Stomach (tissue), 9 donors: ENCODE data around the gene SPTLC2. TPM values are rescaled to one million over a fixed set of nuclear protein-coding genes. Genes with fewer than 3 reads are reported as not detected.
A peak's percentile ranks its signal among the peaks of the same experiment; 100 is the strongest.

Experiments
- DNase-seq, 2 donors: peaks; one replicate each; pipeline versions ENCODE4 v3.0.0 to v3.0.0-alpha.2; 2013 to 2019
- H3K27ac ChIP-seq, 5 donors: fragments of 200-600 bp in 4 of 5; sonication (generic) in 4 of 5; one replicate each; pipeline ENCODE4 v1.5.1; 2013 to 2019; ENCODE audit warnings: mild to moderate bottlenecking in 1 of 5, moderate library complexity in 1 of 5
- H3K27me3 ChIP-seq, 3 donors: fragments of 200-600 bp; sonication (generic); one replicate each; pipeline ENCODE4 v1.5.1; 2017 to 2019; ENCODE audit warnings: mixed run types in 1 of 3
- H3K36me3 ChIP-seq, 4 donors: fragments of 200-600 bp; sonication (generic); 1 replicate in 3 of 4; 2 replicates in 1 of 4; pipeline ENCODE4 v1.5.1; 2016 to 2019
- H3K4me1 ChIP-seq, 4 donors: fragments of 200-600 bp; sonication (generic); one replicate each; pipeline ENCODE4 v1.5.1; 2016 to 2019
- H3K4me3 ChIP-seq, 4 donors: fragments of 200-600 bp; sonication (generic) in 3 of 4; one replicate each; pipeline ENCODE4 v1.5.1; 2016 to 2019; ENCODE audit warnings: mild to moderate bottlenecking in 1 of 4
- H3K9me3 ChIP-seq, 4 donors: fragments of 200-600 bp; sonication (generic); one replicate each; pipeline ENCODE4 v1.5.1; 2016 to 2019
- CTCF ChIP-seq, 7 experiments: fragments of 450-650 bp in 4 of 7; fragments of 200-600 bp in 3 of 7; sonication (generic) in 3 of 7; IDR thresholded peaks; one replicate each; pipeline ENCODE4 v1.5.1; 2016 to 2019; ENCODE audit warnings: antibody characterized with exemption in 7 of 7, control low read depth in 2 of 7, mild to moderate bottlenecking in 1 of 7
- EP300 ChIP-seq: sonication (generic); formaldehyde crosslinking; IDR thresholded peaks from one replicate; pipeline ENCODE4 v1.6.1; 2017; ENCODE audit warnings: antibody characterized with exemption
- POLR2A ChIP-seq, 4 donors: fragments of 450-650 bp; IDR thresholded peaks; one replicate each; pipeline ENCODE4 v1.6.1; 2016; ENCODE audit warnings: antibody characterized with exemption in 4 of 4, control low read depth in 2 of 4, mild to moderate bottlenecking in 1 of 4, moderate library complexity in 1 of 4
- POLR2AphosphoS5 ChIP-seq, 3 donors: sonication (generic); formaldehyde crosslinking; IDR thresholded peaks; one replicate each; pipeline ENCODE4 v1.6.1; 2016; ENCODE audit warnings: antibody characterized with exemption in 3 of 3
- WGBS, 5 donors: extraction: QIAGEN DNeasy Blood & Tissue Kit in 3 of 5; methylation state at CpG; one replicate each; pipeline versions ENCODE4 v1.1.5 to v1.1.7; 2013 to 2018; 5-methylcytosine and 5-hydroxymethylcytosine counted together
- intact Hi-C: fragments of 100-400 bp; cut with DNase I; formaldehyde crosslinking; loops from one replicate; pipeline ENCODE4 v1.15.1; 2023; ENCODE audit warnings: low total_unique reads
- polyA plus RNA-seq, 3 donors: library from polyadenylated mRNA; stranded (reverse); fragments of 200-250 nt; gene quantifications; one replicate each; pipeline ENCODE4 v1.2.3, GENCODE V29; 2013
- total RNA-seq, 5 donors: library from RNA; depleted of rRNA; stranded (reverse); fragments of >200 nt; gene quantifications; one replicate each; pipeline versions ENCODE4 v1.1.0 to v1.2.3, GENCODE V29; 2014 to 2016
- donor health status: healthy with polysubstance abuse.
- donor health status: Bipolar disorder and iron deficiency.
- donor health status: healthy.

Gene SPTLC2
- total and polyA plus RNA-seq, 8 donors, result 3.4 to 97.5 (median 13.6) TPM

GRCh38 chr14:77660754-77661153 lies 44.3 kb upstream of the SPTLC2 start:
- WGBS, 5 donors, result 84 to 93% (median 91%) methylated on average over 7 of the region's 7 CpGs
- H3K27ac ChIP-seq, result no peak overlapping the region
- H3K36me3 ChIP-seq, result no peaks in the 10 kb centered on the region
- no peaks in the 10 kb centered on the region for H3K9me3 ChIP-seq
- DNase-seq, result peak in 1 of 2 donors; percentile 36
- TF ChIP-seq CTCF (IDR thresholded peaks at IDR 0.05) (no peak), POLR2A (IDR thresholded peaks at IDR 0.05) (no peak), EP300 (no peak)
- H3K4me1 ChIP-seq, result peaks cover 0 to 21% (median 9%) of the 10 kb centered on the region in 4 donors
- no peak overlapping the region for H3K4me3 ChIP-seq
- intact Hi-C loops, result no loop called here
- no peaks in the 10 kb centered on the region for H3K27me3 ChIP-seq

- H3K9me3 ChIP-seq, result no peaks in the 10 kb centered on the region
- intact Hi-C loops, result no loop called here
- no peak for DNase-seq
- peak overlapping the region in 3 of 5 donors; percentile 11 to 56 (median 48) for H3K27ac ChIP-seq
- no peak overlapping the region for H3K4me3 ChIP-seq
- no peaks in the 10 kb centered on the region for H3K27me3 ChIP-seq
- H3K36me3 ChIP-seq, result no peaks in the 10 kb centered on the region
- WGBS, 5 donors, result 65 to 81% (median 70%) methylated on average over 2 of the region's 2 CpGs
- H3K4me1 ChIP-seq, result peaks cover 0 to 27% (median 14%) of the 10 kb centered on the region in 4 donors
- TF ChIP-seq EP300, result no peak
- TF ChIP-seq POLR2AphosphoS5 (IDR thresholded peaks at IDR 0.05), result no peak
- no peak for TF ChIP-seq POLR2A (IDR thresholded peaks at IDR 0.05)
Observed at GRCh38 chr14:77659831-77660230, 43.4 kb upstream of the SPTLC2 start.

GRCh38 chr14:77657280-77657679 lies 40.8 kb upstream of the SPTLC2 start:
- intact Hi-C loops, result no loop called here
- H3K36me3 ChIP-seq, result no peaks in the 10 kb centered on the region
- no peaks in the 10 kb centered on the region for H3K9me3 ChIP-seq
- no peak overlapping the region for H3K4me3 ChIP-seq
- H3K27ac ChIP-seq, result no peak overlapping the region
- no peak for DNase-seq
- TF ChIP-seq EP300 (no peak), POLR2AphosphoS5 (IDR thresholded peaks at IDR 0.05) (no peak), POLR2A (IDR thresholded peaks at IDR 0.05) (no peak), CTCF (IDR thresholded peaks at IDR 0.05) (no peak)
- H3K27me3 ChIP-seq, result no peaks in the 10 kb centered on the region
- WGBS, 5 donors, result 66 to 79% (median 76%) methylated on average over 5 of the region's 5 CpGs
- H3K4me1 ChIP-seq, result peaks cover 0 to 43% (median 19%) of the 10 kb centered on the region in 4 donors

- intact Hi-C loops, result no loop called here
- DNase-seq, result no peak
- H3K36me3 ChIP-seq, result no peaks in the 10 kb centered on the region
- H3K27me3 ChIP-seq, result no peaks in the 10 kb centered on the region
- peak overlapping the region in 4 of 5 donors; percentile 7 to 35 (median 20) for H3K27ac ChIP-seq
- no peaks in the 10 kb centered on the region for H3K9me3 ChIP-seq
- no peak for TF ChIP-seq POLR2A (IDR thresholded peaks at IDR 0.05)
- TF ChIP-seq CTCF (IDR thresholded peaks at IDR 0.05), result no peak
- TF ChIP-seq EP300, result no peak
- no peak for TF ChIP-seq POLR2AphosphoS5 (IDR thresholded peaks at IDR 0.05)
- WGBS, 5 donors, result 48 to 66% (median 63%) methylated on average over 7 to 11 of the region's 11 CpGs
- H3K4me1 ChIP-seq, result peaks cover 0 to 39% (median 15%) of the 10 kb centered on the region in 4 donors
- no peak overlapping the region for H3K4me3 ChIP-seq
Observed at GRCh38 chr14:77654001-77654441, 37.6 kb upstream of the SPTLC2 start.

GRCh38 chr14:77649326-77649725 lies 32.9 kb upstream of the SPTLC2 start:
- Histone ChIP-seq H3K27ac (no peak overlapping the region), H3K4me1 (peaks cover 0 to 12% (median 6%) of the 10 kb centered on the region in 4 donors), H3K27me3 (no peaks in the 10 kb centered on the region), H3K9me3 (no peaks in the 10 kb centered on the region), H3K36me3 (no peaks in the 10 kb centered on the region), H3K4me3 (no peak overlapping the region)
- intact Hi-C loops, result no loop called here
- TF ChIP-seq POLR2A (IDR thresholded peaks at IDR 0.05) (no peak), POLR2AphosphoS5 (IDR thresholded peaks at IDR 0.05) (no peak), EP300 (no peak), CTCF (IDR thresholded peaks at IDR 0.05) (no peak)
- WGBS, 5 donors, result 84 to 92% (median 91%) methylated on average over 3 of the region's 3 CpGs
- no peak for DNase-seq
